ENCODE measurements around the gene MATK. TPM values are rescaled to one million over a fixed set of nuclear protein-coding genes. Genes with fewer than 3 reads are reported as not detected.

MATK gene
- total RNA-seq, 1 donor from 2014 or later = not detected

DNA sequence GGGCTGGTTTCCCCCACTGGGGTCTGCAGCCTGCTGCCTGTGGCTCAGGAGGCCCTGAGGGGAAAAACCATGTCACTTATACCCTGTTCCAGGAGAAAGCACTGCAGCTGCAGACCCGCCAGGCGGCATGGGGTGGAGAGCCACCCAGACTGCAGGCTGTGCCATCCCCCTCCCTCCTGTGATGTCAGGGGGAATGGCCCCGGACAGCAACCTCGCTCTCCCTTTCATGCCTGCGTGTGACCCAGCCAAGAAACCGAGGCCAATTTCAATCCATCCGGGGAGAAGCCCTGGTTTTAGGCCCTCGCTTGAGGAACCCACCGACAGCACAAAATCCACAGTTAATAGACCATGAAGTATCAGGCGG is 37.2 kb upstream of the MATK start:
- Histone ChIP-seq H3K9me3 (no peaks in the 10 kb centered on the region), H3K27me3 (no peaks in the 10 kb centered on the region), H3K4me3 (no peak overlapping the region), H3K4me1 (no peaks in the 10 kb centered on the region), H3K36me3 (no peaks in the 10 kb centered on the region), H3K27ac (no peak overlapping the region)
- no peak for DNase-seq (ENCODE audit: low spot score in 2 of 2)
- intact Hi-C loops (cut with DNase I) = no loop called here
- TF ChIP-seq, protein P1, sequence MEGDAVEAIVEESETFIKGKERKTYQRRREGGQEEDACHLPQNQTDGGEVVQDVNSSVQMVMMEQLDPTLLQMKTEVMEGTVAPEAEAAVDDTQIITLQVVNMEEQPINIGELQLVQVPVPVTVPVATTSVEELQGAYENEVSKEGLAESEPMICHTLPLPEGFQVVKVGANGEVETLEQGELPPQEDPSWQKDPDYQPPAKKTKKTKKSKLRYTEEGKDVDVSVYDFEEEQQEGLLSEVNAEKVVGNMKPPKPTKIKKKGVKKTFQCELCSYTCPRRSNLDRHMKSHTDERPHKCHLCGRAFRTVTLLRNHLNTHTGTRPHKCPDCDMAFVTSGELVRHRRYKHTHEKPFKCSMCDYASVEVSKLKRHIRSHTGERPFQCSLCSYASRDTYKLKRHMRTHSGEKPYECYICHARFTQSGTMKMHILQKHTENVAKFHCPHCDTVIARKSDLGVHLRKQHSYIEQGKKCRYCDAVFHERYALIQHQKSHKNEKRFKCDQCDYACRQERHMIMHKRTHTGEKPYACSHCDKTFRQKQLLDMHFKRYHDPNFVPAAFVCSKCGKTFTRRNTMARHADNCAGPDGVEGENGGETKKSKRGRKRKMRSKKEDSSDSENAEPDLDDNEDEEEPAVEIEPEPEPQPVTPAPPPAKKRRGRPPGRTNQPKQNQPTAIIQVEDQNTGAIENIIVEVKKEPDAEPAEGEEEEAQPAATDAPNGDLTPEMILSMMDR (IDR thresholded peaks at IDR 0.05) = no peak

DNA sequence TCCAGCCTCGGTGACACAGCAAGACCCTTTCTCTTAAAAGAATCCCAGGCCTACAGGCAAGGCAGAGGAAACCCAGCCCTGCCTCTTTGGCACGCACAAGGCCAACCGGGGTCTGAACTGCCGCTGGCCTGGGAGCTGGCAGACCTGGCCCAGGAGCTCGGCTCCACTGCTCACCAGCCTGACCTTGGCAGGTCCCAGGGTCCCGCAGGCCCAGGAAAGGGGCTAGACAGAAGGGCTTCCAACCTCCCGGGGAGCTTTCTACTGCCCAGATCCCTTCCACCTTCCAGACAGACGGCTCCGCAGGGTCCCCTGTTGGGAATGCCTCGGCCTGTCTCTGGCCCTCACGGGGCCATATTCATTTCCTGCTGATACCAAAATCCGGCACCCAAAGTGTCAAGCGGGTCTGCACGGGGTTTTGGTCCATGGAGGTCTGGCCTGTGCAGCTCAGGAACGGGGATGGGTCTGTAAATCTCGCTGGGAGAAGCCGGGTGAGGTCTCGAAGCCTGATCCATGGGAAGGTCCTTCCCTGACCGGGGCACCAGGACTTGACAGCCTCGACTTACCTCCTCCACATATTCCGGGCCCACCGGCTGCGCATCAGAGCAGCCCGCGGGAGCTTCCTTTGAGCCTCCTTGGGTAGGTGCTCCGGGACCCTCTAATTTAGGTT is 36.6 kb upstream of the MATK start:
- H3K4me3 ChIP-seq = no peak overlapping the region
- no peak overlapping the region for H3K27ac ChIP-seq
- DNase-seq (ENCODE audit: low spot score in 2 of 2) = no peak
- intact Hi-C loops (cut with DNase I) = no loop called here
- TF ChIP-seq, protein P1 (IDR thresholded peaks at IDR 0.05) = no peak
- no peaks in the 10 kb centered on the region for H3K4me1 ChIP-seq
- H3K27me3 ChIP-seq = no peaks in the 10 kb centered on the region
- H3K36me3 ChIP-seq = no peaks in the 10 kb centered on the region
- H3K9me3 ChIP-seq = no peaks in the 10 kb centered on the region

DNA sequence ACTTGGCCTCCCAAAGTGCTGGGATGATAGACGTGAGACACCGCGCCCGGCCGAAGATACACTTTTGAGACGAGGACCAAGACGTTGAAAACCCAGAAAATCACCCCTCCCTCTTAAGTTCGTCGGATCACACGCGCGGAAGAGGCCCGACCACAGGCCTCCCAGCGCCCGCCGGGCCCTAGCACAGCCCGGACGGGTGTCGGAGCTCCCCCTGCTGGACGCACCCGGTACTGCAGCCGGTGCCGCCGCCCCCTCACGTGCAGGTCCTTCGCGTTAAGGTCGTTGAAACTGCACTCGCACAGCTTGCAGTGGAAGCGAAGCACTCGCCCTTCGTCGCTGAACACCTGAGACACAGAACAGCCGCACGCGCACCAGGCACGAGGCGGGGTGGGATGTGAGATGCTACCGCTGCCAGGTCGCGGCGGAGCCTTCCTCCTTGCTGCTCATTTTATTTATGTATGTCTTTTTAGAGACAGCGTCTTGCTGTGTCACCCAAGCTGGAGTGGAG is 35.7 kb upstream of the MATK start:
- TF ChIP-seq, protein P1 (IDR thresholded peaks at IDR 0.05) = peak; percentile 87 to 97 (median 93)
- DNase-seq (ENCODE audit: low spot score in 2 of 2) = peak in 1 of 2 donors; percentile 70
- intact Hi-C loops (cut with DNase I) = no loop called here
- H3K27ac ChIP-seq = no peak overlapping the region
- no peaks in the 10 kb centered on the region for H3K4me1 ChIP-seq
- no peak overlapping the region for H3K4me3 ChIP-seq
- H3K36me3 ChIP-seq = no peaks in the 10 kb centered on the region
- no peaks in the 10 kb centered on the region for H3K9me3 ChIP-seq
- H3K27me3 ChIP-seq = no peaks in the 10 kb centered on the region

DNA sequence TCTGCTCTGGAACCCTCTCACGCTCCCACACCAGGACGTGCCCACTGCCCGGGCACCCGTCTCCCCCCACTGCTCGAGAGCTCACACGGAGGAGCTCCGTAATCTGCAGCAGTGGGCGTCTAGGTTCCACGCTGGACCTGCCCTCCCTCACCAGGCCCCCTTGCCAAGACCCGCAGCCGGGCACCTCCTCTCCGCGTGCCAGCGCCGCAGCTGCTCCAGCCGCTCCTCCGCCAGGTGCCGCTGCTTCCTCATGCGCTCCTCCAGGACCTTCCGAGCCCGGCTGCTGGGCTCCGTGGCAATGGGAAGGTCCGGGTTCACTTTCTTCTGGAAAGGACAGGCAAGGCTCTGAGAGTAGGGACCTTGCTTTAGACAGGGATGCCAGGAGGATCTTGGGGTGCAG is 35.0 kb upstream of the MATK start:
- no peak for DNase-seq (ENCODE audit: low spot score in 2 of 2)

DNA sequence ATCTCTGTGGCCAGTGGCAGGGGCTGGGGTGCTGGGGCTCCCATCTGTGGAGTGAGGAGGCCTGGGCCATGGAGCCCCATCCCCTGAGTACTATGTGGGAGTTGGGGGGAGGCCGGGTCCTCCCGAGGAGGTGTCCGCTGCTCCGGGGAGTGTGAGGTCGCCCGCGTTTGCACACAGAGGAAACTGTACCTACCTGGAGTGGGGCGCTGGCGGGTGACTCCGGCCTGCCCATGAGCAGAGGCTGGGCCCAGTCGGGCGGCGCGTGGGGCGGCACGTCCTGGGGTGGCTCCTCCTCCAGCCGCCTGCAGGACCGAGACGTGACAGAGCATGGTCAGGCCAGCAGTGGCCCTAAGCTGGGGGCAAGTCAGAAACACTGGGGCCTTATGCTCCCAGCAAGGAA is 33.8 kb upstream of the MATK start:
- no peak for DNase-seq (ENCODE audit: low spot score in 2 of 2)
- no peaks in the 10 kb centered on the region for H3K27me3 ChIP-seq
- H3K27ac ChIP-seq = no peak overlapping the region
- H3K4me1 ChIP-seq = no peaks in the 10 kb centered on the region
- H3K4me3 ChIP-seq = no peak overlapping the region
- H3K9me3 ChIP-seq = no peaks in the 10 kb centered on the region
- intact Hi-C loops (cut with DNase I) = no loop called here
- H3K36me3 ChIP-seq = no peaks in the 10 kb centered on the region
- TF ChIP-seq, protein P1 (IDR thresholded peaks at IDR 0.05) = no peak

More for the DNA sequence above, 35.0 kb upstream of the MATK start:
- Histone ChIP-seq H3K27ac (no peak overlapping the region), H3K9me3 (no peaks in the 10 kb centered on the region), H3K4me1 (no peaks in the 10 kb centered on the region), H3K36me3 (no peaks in the 10 kb centered on the region), H3K4me3 (no peak overlapping the region), H3K27me3 (no peaks in the 10 kb centered on the region)
- intact Hi-C loops (cut with DNase I) = no loop called here
- TF ChIP-seq, protein P1 (IDR thresholded peaks at IDR 0.05) = no peak
